A673 (cell line): ENCODE results near the gene TRAK1. TPM values are rescaled to one million over a fixed set of nuclear protein-coding genes. Genes with fewer than 3 reads are reported as not detected.

ENCODE experiments used
- BruUV-seq: library from RNA; stranded (reverse); fragments of 400-500 nt; replicated peaks from 2 replicates; lab custom pipeline; 2021; lab: Mats Ljungman, UMichigan
- CTCF ChIA-PET: fragments of 300-600 bp; sonication (Branson Sonifier 250); formaldehyde crosslinking; loops from one replicate; lab custom pipeline; 2022; ENCODE audit warnings: antibody characterized with exemption; lab: Charles Lee
- POLR2A ChIA-PET: fragments of 300-600 bp; sonication (Branson Sonifier 250); formaldehyde crosslinking; loops from one replicate; lab custom pipeline; 2022; ENCODE audit warnings: antibody characterized with exemption; ENCODE audit not compliant: low non-redundant PET; lab: Charles Lee
- DNase-seq: peaks from one replicate; pipeline ENCODE4 v3.0.0-alpha.2; 2015; ENCODE audit warnings: low spot score
- H3K27ac ChIP-seq: fragments of 200-600 bp; sonication (generic); 2 replicates; pipeline ENCODE4 v1.5.1; 2016; ENCODE audit warnings: mixed run types, low read depth, mild to moderate bottlenecking, mixed read lengths, antibody characterized with exemption, low read length; ENCODE audit not compliant: poor library complexity, severe bottlenecking
- H3K27me3 ChIP-seq: fragments of 200-600 bp; sonication (generic); replicated peaks from 2 replicates; pipeline ENCODE4 v1.6.1; 2017; ENCODE audit warnings: mixed run types, low read depth, mild to moderate bottlenecking, mixed read lengths, antibody characterized with exemption, low read length; ENCODE audit not compliant: insufficient read depth, poor library complexity
- H3K36me3 ChIP-seq: fragments of 200-600 bp; sonication (generic); 2 replicates; pipeline ENCODE4 v1.6.1; 2016; ENCODE audit warnings: mixed run types, mild to moderate bottlenecking, mixed read lengths, antibody characterized with exemption, low read length; ENCODE audit not compliant: insufficient read depth, poor library complexity, severe bottlenecking
- H3K4me1 ChIP-seq: fragments of 200-600 bp; sonication (generic); 2 replicates; pipeline ENCODE4 v1.6.1; 2017; ENCODE audit warnings: mixed run types, mild to moderate bottlenecking, mixed read lengths, antibody characterized with exemption, low read length; ENCODE audit not compliant: insufficient read depth, poor library complexity, severe bottlenecking
- H3K4me3 ChIP-seq: fragments of 200-600 bp; sonication (generic); 2 replicates; pipeline ENCODE4 v1.5.1; 2016; ENCODE audit warnings: low read depth, mixed run types, mild to moderate bottlenecking, mixed read lengths, low read length; ENCODE audit not compliant: poor library complexity, severe bottlenecking
- H3K9me3 ChIP-seq: fragments of 200-600 bp; sonication (generic); 2 replicates; pipeline ENCODE4 v1.6.1; 2016; ENCODE audit warnings: mixed run types, low read depth, mild to moderate bottlenecking, mixed read lengths, antibody characterized with exemption, low read length; ENCODE audit not compliant: poor library complexity, severe bottlenecking
- EZH2 ChIP-seq: fragments of 200-600 bp; sonication (generic); IDR thresholded peaks from 2 replicates; pipeline ENCODE4 v1.6.1; 2017; ENCODE audit warnings: borderline replicate concordance, low read depth, mild to moderate bottlenecking, mixed read lengths, antibody characterized with exemption, low read length; ENCODE audit not compliant: poor library complexity, severe bottlenecking
- intact Hi-C: fragments of 100-400 bp; cut with micrococcal nuclease; formaldehyde crosslinking; loops from one replicate; pipeline ENCODE4 v1.10.0; 2022; ENCODE audit not compliant: unreplicated experiment
- total RNA-seq: library from RNA; stranded (reverse); gene quantifications from 2 replicates; pipeline ENCODE4 v1.2.3, GENCODE V29; 2021
- TF ChIP-seq, protein P1 (sequence below): fragments of 300-800, 200-600 bp; sonication (generic); conservative IDR thresholded peaks from 2 replicates; pipeline ENCODE4 v1.5.1; 2017; ENCODE audit warnings: low read depth, mild to moderate bottlenecking, antibody characterized with exemption, low read length, moderate library complexity, mixed read lengths

Gene TRAK1
- total RNA-seq, 1 experiment from 2014 or later: 16.3 TPM

DNA sequence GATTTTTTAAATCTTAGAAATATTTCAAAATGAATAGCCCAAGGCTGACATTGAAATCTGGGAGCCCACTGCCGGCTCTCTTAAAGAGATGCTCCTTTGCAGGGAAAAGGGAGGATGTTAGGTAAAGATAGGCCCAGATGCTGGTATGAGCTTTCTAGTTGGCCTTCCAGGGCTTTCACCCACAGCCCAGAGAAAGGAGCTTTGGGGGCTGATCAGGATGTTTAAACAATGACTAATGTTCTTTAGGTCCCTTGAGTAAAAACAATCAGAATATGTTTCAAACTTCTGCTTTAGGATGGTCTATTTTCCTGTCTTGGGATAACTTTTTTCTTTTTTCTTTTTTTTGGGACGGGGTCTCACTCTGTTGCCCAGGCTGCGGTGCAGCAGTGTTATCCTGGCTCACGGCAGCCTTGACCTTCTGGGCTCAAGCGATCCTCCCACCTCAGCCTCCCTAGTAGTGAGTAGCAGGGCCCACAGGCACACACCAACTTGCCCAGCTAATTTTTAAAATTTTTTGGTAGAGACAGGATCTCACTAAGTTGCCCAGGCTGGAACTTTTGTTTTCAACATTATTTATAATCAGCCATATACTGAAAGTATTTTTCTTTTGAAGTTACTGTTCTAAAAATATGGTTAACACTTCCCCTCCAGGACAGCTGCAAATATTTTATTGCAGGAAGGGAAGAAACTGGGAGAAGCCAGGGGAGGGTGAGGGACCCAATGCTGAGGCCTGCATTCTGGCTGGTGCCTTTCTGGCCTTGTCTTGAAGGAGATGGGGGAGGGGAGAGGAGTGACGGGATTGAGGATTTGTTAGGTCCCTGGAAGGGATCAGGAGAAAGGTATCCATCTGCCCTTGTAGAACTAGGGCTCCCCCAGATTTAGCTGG is 70.1 kb downstream of the TRAK1 start:
- Histone ChIP-seq H3K36me3 (no peaks in the 10 kb centered on the region), H3K4me3 (no peak overlapping the region), H3K9me3 (no peaks in the 10 kb centered on the region), H3K4me1 (no peaks in the 10 kb centered on the region), H3K27ac (no peak overlapping the region), H3K27me3 (no peaks in the 10 kb centered on the region)
- intact Hi-C loops: no loop called here
- TF ChIP-seq, protein P1, sequence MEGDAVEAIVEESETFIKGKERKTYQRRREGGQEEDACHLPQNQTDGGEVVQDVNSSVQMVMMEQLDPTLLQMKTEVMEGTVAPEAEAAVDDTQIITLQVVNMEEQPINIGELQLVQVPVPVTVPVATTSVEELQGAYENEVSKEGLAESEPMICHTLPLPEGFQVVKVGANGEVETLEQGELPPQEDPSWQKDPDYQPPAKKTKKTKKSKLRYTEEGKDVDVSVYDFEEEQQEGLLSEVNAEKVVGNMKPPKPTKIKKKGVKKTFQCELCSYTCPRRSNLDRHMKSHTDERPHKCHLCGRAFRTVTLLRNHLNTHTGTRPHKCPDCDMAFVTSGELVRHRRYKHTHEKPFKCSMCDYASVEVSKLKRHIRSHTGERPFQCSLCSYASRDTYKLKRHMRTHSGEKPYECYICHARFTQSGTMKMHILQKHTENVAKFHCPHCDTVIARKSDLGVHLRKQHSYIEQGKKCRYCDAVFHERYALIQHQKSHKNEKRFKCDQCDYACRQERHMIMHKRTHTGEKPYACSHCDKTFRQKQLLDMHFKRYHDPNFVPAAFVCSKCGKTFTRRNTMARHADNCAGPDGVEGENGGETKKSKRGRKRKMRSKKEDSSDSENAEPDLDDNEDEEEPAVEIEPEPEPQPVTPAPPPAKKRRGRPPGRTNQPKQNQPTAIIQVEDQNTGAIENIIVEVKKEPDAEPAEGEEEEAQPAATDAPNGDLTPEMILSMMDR: no peak
- TF ChIP-seq EZH2: no peak
- BruUV-seq: no TSS peak
- ChIA-PET CTCF (no interaction called here), POLR2A (no interaction called here)
- DNase-seq: no peak

GRCh38 chr3:42162462-42162861 is 71.3 kb downstream of the TRAK1 start:
- CTCF ChIA-PET: no interaction called here
- no peak for DNase-seq
- POLR2A ChIA-PET: no interaction called here
- Histone ChIP-seq H3K4me1 (no peaks in the 10 kb centered on the region), H3K4me3 (no peak overlapping the region), H3K9me3 (no peaks in the 10 kb centered on the region), H3K27ac (no peak overlapping the region), H3K36me3 (no peaks in the 10 kb centered on the region), H3K27me3 (no peaks in the 10 kb centered on the region)
- no TSS peak for BruUV-seq
- no peak for TF ChIP-seq EZH2
- TF ChIP-seq, protein P1: no peak
- intact Hi-C loops: no loop called here

GRCh38 chr3:42163622-42164244 is 72.6 kb downstream of the TRAK1 start:
- POLR2A ChIA-PET: no interaction called here
- BruUV-seq: no TSS peak

More at GRCh38 chr3:42163622-42164244, 72.6 kb downstream of the TRAK1 start:
- no peaks in the 10 kb centered on the region for H3K9me3 ChIP-seq
- H3K36me3 ChIP-seq: no peaks in the 10 kb centered on the region
- no peak overlapping the region for H3K4me3 ChIP-seq
- no peaks in the 10 kb centered on the region for H3K27me3 ChIP-seq
- no peaks in the 10 kb centered on the region for H3K4me1 ChIP-seq
- CTCF ChIA-PET: no interaction called here
- DNase-seq: no peak
- H3K27ac ChIP-seq: no peak overlapping the region
- TF ChIP-seq EZH2: no peak
- TF ChIP-seq, protein P1: no peak
- intact Hi-C loops: no loop called here
